ENCODE results near the gene RABEPK. TPM values are rescaled to one million over a fixed set of nuclear protein-coding genes. Genes with fewer than 3 reads are reported as not detected.

RABEPK gene
- total RNA-seq, 2 donors from 2014 or later: 19.3 to 19.7 TPM

- Histone ChIP-seq H3K9me3 (ENCODE audit: control insufficient read depth, low read length) (no peaks in the 10 kb centered on the region), H3K4me1 (ENCODE audit: control insufficient read depth, insufficient read depth, low read length) (no peaks in the 10 kb centered on the region), H3K9ac (ENCODE audit: extremely low read depth, low read length, poor library complexity, severe bottlenecking) (peak overlapping the region; percentile 99), H3K27me3 (ENCODE audit: control insufficient read depth, insufficient read depth, low read length, poor library complexity, severe bottlenecking) (no peaks in the 10 kb centered on the region), H3K4me3 (ENCODE audit: low read length) (peak overlapping the region; percentile 99), H3K27ac (ENCODE audit: low read depth, low read length) (no peak overlapping the region), H3K36me3 (ENCODE audit: control insufficient read depth, insufficient read depth, low read length) (peaks cover 65% of the 10 kb centered on the region)
- Mint-ChIP-seq H3K4me1 (peaks cover 48% of the 10 kb centered on the region), H3K36me3 (ENCODE audit: low read depth) (peaks cover 62% of the 10 kb centered on the region), H3K9me3 (no peaks in the 10 kb centered on the region), H3K4me3 (peak overlapping the region; percentile 95), H3K27me3 (ENCODE audit: insufficient read depth) (no peaks in the 10 kb centered on the region), H3K27ac (peak overlapping the region; percentile 11)
- 94 to 95% methylated on average over 9 to 14 of the region's 14 CpGs for WGBS, 2 experiments (ENCODE audit: insufficient coverage in 1 of 2, insufficient read length in 1 of 2)
- no peak for TF ChIP-seq CTCF (conservative IDR thresholded peaks at IDR 0.05)
- DNase-seq: no peak
Measured at GRCh38 chr9:125238915-125239446, 38.6 kb downstream of the RABEPK start.

GRCh38 chr9:125239631-125240597 is 39.6 kb downstream of the RABEPK start:
- WGBS, 2 experiments (ENCODE audit: insufficient coverage in 1 of 2, insufficient read length in 1 of 2): 52 to 73% methylated on average over 3 to 8 of the region's 8 CpGs
- Histone ChIP-seq H3K4me3 (ENCODE audit: low read length) (peak overlapping the region; percentile 99), H3K9me3 (ENCODE audit: control insufficient read depth, low read length) (no peaks in the 10 kb centered on the region), H3K4me1 (ENCODE audit: control insufficient read depth, insufficient read depth, low read length) (no peaks in the 10 kb centered on the region), H3K27ac (ENCODE audit: low read depth, low read length) (no peak overlapping the region), H3K9ac (ENCODE audit: extremely low read depth, low read length, poor library complexity, severe bottlenecking) (peak overlapping the region; percentile 99), H3K36me3 (ENCODE audit: control insufficient read depth, insufficient read depth, low read length) (peaks cover 59% of the 10 kb centered on the region), H3K27me3 (ENCODE audit: control insufficient read depth, insufficient read depth, low read length, poor library complexity, severe bottlenecking) (no peaks in the 10 kb centered on the region)
- peak overlapping the region; percentile 99 for H3K27ac Mint-ChIP-seq
- H3K4me1 Mint-ChIP-seq: peaks cover 48% of the 10 kb centered on the region
- TF ChIP-seq CTCF (conservative IDR thresholded peaks at IDR 0.05): no peak
- peaks cover 62% of the 10 kb centered on the region for H3K36me3 Mint-ChIP-seq (ENCODE audit: low read depth)
- no peaks in the 10 kb centered on the region for H3K9me3 Mint-ChIP-seq
- no peak for DNase-seq
- peak overlapping the region; percentile 95 for H3K4me3 Mint-ChIP-seq
- no peaks in the 10 kb centered on the region for H3K27me3 Mint-ChIP-seq (ENCODE audit: insufficient read depth)

- Histone ChIP-seq H3K36me3 (ENCODE audit: control insufficient read depth, insufficient read depth, low read length) (peaks cover 52% of the 10 kb centered on the region), H3K27ac (ENCODE audit: low read depth, low read length) (peak overlapping the region; percentile 95), H3K9me3 (ENCODE audit: control insufficient read depth, low read length) (no peaks in the 10 kb centered on the region), H3K27me3 (ENCODE audit: control insufficient read depth, insufficient read depth, low read length, poor library complexity, severe bottlenecking) (no peaks in the 10 kb centered on the region), H3K4me1 (ENCODE audit: control insufficient read depth, insufficient read depth, low read length) (no peaks in the 10 kb centered on the region), H3K4me3 (ENCODE audit: low read length) (peak overlapping the region; percentile 99), H3K9ac (ENCODE audit: extremely low read depth, low read length, poor library complexity, severe bottlenecking) (peak overlapping the region; percentile 99)
- no peak for TF ChIP-seq CTCF (conservative IDR thresholded peaks at IDR 0.05)
- Mint-ChIP-seq H3K27me3 (ENCODE audit: insufficient read depth) (no peaks in the 10 kb centered on the region), H3K4me3 (peak overlapping the region; percentile 95), H3K9me3 (no peaks in the 10 kb centered on the region), H3K27ac (peak overlapping the region; percentile 99), H3K4me1 (peaks cover 42% of the 10 kb centered on the region), H3K36me3 (ENCODE audit: low read depth) (peaks cover 56% of the 10 kb centered on the region)
- no peak for DNase-seq
- WGBS, 2 experiments (ENCODE audit: insufficient coverage in 1 of 2, insufficient read length in 1 of 2): 0 to 1% methylated on average over 27 to 33 of the region's 33 CpGs
Measured at GRCh38 chr9:125240649-125240999, 40.3 kb downstream of the RABEPK start.

Measured in endodermal cell (in vitro differentiated cells).